NCI-H1417 (cell line): ENCODE data around the gene STMN1.

Source experiments
- DNase-seq, 3 experiments: peaks; one replicate each; lab custom pipeline; 2025; lab: John Stamatoyannopoulos, UW

Gene STMN1

GRCh38 chr1:25871086-25871703 is 35.0 kb downstream of the STMN1 start:
- DNase-seq, result no peak

DNA sequence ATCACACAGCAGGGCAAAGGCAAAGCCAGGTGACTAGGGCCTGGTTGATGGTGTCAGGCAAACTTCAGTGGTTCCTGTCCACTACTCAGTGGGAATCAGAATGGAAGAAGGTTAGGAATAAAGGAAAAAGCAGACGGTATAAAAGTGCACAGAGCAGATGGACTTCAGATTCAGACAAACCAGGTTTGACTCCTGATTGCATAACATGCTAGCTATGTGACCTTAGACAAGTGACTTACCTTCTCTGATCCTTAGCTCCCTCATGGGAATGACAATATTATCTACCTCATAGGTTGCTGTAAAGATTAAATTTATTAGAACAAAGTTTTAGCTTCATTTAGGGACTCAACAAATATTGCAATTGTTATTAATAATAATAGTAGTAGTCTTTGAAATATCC is 35.6 kb downstream of the STMN1 start:
- no peak for DNase-seq

- no peak for DNase-seq
These were observed 36.2 kb downstream of the STMN1 start for GRCh38 chr1:25869909-25870606.

GRCh38 chr1:25867210-25867991 is 38.8 kb downstream of the STMN1 start:
- DNase-seq, result no peak

- no peak for DNase-seq
These were observed 39.9 kb downstream of the STMN1 start for GRCh38 chr1:25866288-25866687.

DNA sequence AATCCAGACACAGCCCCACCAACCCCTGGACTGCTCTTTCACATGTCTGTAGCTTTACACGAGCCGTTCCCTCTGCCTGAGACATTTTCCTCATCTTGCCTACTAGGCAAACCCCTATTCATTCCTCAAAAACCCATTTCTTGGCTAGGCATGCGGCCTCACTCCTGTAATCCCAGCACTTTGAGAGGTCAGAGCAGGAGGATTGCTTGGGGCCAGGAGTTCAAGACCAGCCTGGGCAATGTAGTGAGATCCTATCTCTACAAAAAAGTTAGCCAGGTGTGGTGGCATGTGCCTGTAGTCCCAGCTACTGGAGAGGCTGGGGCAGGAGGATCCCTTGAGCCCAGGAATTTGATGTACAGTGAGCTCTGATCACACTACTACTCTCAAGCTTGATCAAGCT is 41.8 kb downstream of the STMN1 start:
- no peak for DNase-seq

DNA sequence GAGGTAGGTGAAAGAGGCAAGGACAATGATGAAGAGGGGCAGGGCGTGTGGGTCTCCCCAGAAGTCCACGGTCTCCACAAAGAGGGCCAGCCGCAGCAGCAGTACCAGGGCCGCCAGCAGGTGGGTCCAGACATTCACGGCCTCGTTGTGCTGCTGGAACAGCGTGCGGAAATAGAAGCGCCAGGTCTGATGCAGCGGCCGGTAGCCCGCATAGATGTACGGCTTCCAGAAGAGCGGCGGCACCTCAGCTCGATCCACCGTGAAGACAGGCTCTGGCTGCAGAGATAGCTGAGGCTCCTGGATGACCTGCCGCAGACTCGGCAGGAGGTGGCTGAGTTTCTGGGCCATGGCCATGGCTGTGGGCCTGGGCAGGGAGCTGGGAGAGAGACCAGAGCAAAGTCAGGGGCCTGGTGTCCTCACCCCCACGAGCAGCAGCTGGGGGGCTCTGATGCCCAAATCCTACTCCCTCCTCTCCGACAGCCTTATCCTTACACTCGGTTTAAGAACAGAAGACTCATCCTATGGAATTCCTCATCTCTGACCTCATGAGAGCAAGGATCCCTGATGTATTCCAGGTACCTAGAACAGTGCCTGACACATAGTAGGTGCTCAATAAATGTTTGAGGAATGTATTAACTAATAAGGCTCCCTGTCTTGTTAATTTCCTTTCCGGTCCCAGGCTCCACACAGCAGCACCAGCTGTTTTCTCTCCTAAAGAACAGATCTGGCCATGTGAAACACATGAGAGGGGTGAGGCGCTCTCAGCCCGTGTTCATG is 42.5 kb downstream of the STMN1 start:
- DNase-seq, result no peak

DNA sequence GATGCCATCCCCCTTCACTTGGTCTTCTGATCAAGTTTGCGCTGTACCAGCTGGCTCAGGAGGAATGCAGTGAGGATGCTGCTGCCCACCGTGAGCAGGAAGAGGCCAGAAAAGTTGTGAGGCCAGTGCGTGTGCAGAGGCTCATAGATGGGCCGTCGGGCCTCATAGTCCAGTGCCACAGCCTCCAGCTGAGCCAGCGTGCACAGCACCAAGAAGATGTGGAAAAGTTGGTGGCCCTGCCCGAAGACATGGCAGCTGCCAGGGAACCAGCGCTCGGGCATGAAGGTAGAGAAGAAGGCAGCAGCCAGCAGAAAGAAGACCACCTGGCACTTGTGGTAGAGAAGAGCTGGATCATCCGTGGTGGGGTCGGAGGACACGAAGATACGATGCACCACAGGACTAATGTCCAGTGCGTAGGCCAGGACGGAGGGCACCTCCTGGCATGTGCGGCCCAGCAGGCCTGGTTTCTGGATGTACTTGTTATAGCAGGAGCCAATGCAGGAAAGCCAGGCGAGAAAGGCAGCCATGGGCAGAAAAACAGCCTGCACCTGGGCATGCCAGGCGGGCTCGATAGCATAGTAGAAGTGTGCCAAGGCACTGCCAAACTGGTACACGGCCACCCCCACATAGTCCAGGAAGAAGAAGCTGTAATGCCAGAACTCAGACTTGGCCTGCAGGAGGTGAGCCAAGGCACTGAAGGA is 43.3 kb downstream of the STMN1 start:
- DNase-seq, result no peak

DNA sequence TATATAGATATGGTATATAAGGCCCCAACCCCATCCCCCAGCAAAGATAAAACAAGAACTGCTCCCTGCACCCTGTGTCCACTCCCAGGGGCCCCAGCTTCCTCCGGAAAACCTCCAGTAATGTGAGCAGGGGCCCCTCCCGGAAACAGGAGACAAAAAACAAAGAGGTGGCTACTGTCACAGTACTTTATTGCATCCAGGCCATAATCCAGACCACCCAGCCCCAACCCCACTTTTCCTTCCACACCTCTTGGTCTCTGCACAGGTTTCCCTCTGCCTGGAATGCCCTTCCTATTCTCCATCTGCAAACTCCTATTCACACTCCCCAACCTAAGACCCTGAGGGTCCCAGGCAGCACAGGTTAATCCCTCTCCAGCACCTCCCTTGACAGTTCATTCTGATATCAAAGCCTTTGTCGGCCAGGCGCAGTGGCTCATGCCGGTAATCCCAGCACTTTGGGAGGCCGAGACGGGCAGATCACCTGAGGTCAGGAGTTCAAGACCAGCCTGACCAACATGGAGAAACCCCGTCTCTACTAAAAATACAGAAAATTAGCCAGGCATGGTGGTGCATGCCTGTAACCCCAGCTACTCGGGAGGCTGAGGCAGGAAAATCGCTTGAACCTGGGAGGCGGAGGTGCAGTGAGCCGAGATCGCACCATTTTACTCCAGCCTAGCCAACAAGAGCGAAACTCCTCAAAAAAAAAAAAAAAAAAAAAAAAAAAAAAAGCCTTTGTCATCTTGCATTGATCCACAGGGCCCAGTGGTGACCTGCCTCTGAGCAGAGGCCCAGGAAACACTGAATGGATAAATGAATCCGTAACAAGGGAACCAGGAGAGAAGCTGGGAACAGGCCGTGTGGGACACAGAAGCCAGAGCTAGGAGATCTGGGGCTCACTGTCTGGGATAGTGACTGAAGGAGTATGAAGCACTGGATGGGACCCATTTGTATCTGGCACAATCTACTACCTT is 44.6 kb downstream of the STMN1 start:
- no peak for DNase-seq

DNA sequence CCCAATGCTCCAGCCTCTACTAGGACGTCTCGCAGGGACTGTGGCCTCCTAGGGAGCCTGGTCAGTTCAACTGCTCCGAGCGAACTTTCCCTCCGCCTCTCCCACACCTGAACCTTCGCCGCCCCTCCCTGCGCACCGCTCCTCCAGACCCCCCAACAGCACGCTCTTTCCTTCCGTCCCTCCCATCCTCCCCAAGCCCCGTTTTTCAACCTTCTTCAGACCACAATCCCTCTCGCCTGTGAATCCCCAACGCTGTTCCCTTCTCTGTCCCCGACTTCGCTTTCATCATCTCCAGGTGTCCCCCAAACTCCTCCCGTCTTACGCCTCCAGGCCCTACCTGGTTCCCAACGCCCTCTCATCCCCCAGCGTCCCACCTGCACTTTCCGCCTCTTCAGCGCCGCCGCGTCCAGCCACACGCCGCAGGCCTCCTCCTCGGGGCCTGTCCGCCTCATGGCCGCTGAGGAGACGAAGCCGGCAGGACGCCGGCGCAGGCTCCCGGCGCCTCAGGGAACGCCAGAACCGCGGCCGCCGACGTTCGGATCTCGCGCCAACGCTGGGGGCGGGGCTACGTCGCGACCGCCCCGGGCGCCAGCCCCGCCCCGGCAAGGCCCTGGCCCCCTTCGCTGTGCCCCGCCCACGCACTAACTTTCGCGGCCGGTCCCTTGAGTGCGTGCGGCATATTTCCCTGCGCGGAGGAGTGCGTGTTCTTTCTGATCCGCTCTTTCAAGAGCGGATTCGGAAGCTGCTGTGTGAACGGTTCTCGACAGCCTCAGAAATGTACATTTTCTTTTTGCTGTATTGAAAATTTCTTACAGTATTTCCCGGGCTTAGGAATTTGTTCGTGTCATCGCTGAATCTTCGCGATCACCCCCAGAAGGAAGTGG is 47.1 kb downstream of the STMN1 start, which contains the start of gene AUNIP:
AUNIP (minus strand) TSS at position 552 of the 884 bp plus-strand sequence; CDS start at position 452, 100 bp downstream.
- peak; percentile 85 to 88 (median 85) for DNase-seq

DNA sequence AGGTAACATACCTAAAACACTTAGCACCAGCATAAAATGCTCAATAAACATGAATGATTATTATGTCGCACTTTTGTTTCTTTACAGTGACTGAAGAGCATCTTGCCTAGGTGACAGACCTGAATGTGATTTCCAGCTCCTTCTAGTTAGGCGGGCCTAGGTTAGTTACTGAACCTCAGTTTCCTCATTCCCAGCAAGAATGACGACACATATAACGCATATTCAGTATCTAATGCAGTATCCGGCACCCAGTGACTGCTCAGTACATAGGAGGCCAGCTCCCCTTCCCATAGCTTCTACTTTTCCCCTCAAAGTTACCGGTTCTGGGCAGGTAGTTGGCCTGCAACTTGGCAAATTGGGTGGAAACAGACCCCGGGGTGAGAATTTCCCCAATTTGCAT is 47.7 kb downstream of the STMN1 start:
- DNase-seq, result peak in 1 of 3 experiments; percentile 43

- no peak for DNase-seq
These were observed 49.4 kb downstream of the STMN1 start for GRCh38 chr1:25856856-25857255.

DNA sequence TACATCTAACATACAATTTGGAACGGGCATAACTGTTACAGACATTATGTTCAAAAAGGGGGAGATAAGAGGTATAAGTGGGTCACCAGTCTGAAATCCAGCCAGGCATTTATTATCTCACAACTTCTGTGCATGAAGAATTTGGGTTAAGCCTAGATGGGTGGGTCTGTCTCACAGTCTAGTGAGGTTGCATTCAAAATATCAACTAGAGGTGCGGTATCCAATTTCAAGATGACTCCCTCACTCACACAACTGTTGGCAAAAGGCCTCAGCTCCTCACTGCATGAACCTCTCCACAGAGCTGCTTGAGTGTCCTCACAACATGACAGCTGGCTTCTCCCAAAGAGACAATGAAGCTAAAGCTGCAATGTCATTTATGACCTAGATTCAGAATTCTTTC is 51.7 kb downstream of the STMN1 start:
- DNase-seq, result no peak
